ENCODE data around the gene NANOS2. TPM values are rescaled to one million over a fixed set of nuclear protein-coding genes. Genes with fewer than 3 reads are reported as not detected.
A peak's percentile ranks its signal among the peaks of the same experiment; 100 is the strongest.

The NANOS2 gene
- total and polyA plus RNA-seq, 4 donors: not detected

- Histone ChIP-seq H3K4me3 (ENCODE audit: low read depth in 1 of 3, low read length in 3 of 3) (peak overlapping the region in 1 of 3 donors; percentile 29), H3K9ac (ENCODE audit: low read depth in 1 of 2, low read length in 2 of 2) (peak overlapping the region; percentile 85 to 87), H3K27me3 (ENCODE audit: control insufficient read depth in 4 of 4, insufficient read depth in 4 of 4, low read length in 3 of 4) (no peaks in the 10 kb centered on the region), H3K27ac (ENCODE audit: low read depth in 1 of 2, low read length in 2 of 2) (peak overlapping the region; percentile 92 to 96), H3K36me3 (ENCODE audit: control insufficient read depth in 4 of 4, insufficient read depth in 3 of 4, low read depth in 1 of 4, low read length in 3 of 4) (no peaks in the 10 kb centered on the region), H3K4me1 (ENCODE audit: control insufficient read depth in 4 of 4, insufficient read depth in 4 of 4, low read length in 3 of 4) (peaks cover 18 to 74% (median 45%) of the 10 kb centered on the region in 4 donors), H3K9me3 (ENCODE audit: control insufficient read depth in 4 of 4, low read length in 3 of 4) (no peaks in the 10 kb centered on the region)
- TF ChIP-seq FOXA2 (IDR thresholded peaks at IDR 0.05) (peak; percentile 93), FOXA1 (IDR thresholded peaks at IDR 0.05) (peak; percentile 97), GABPA (IDR thresholded peaks at IDR 0.05 in 1 of 2, conservative IDR thresholded peaks at IDR 0.05 in 1 of 2) (peak in 1 of 2 donors; percentile 58), RXRA (IDR thresholded peaks at IDR 0.05) (peak; percentile 77 to 94), NR2F2 (IDR thresholded peaks at IDR 0.05) (no peak), HNF4A (conservative IDR thresholded peaks at IDR 0.05) (peak in 1 of 2 donors; percentile 78), JUND (IDR thresholded peaks at IDR 0.05) (peak in 1 of 2 donors; percentile 89), TAF1 (conservative IDR thresholded peaks at IDR 0.05) (no peak), YY1 (IDR thresholded peaks at IDR 0.05) (peak; percentile 81), EGR1 (IDR thresholded peaks at IDR 0.05; ENCODE audit: low read depth in 2 of 2) (peak; percentile 18 to 87), ATF3 (IDR thresholded peaks at IDR 0.05) (peak; percentile 67), SP1 (IDR thresholded peaks at IDR 0.05) (peak; percentile 85), RAD21 (IDR thresholded peaks at IDR 0.05) (peak; percentile 14 to 57), MAX (IDR thresholded peaks at IDR 0.05) (peak; percentile 91), HNF4G (IDR thresholded peaks at IDR 0.05) (no peak)
- TF ChIP-seq, protein P1, sequence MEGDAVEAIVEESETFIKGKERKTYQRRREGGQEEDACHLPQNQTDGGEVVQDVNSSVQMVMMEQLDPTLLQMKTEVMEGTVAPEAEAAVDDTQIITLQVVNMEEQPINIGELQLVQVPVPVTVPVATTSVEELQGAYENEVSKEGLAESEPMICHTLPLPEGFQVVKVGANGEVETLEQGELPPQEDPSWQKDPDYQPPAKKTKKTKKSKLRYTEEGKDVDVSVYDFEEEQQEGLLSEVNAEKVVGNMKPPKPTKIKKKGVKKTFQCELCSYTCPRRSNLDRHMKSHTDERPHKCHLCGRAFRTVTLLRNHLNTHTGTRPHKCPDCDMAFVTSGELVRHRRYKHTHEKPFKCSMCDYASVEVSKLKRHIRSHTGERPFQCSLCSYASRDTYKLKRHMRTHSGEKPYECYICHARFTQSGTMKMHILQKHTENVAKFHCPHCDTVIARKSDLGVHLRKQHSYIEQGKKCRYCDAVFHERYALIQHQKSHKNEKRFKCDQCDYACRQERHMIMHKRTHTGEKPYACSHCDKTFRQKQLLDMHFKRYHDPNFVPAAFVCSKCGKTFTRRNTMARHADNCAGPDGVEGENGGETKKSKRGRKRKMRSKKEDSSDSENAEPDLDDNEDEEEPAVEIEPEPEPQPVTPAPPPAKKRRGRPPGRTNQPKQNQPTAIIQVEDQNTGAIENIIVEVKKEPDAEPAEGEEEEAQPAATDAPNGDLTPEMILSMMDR (IDR thresholded peaks at IDR 0.05; ENCODE audit: low read depth, low read length, missing input control): no peak
- TF ChIP-seq, protein P2, sequence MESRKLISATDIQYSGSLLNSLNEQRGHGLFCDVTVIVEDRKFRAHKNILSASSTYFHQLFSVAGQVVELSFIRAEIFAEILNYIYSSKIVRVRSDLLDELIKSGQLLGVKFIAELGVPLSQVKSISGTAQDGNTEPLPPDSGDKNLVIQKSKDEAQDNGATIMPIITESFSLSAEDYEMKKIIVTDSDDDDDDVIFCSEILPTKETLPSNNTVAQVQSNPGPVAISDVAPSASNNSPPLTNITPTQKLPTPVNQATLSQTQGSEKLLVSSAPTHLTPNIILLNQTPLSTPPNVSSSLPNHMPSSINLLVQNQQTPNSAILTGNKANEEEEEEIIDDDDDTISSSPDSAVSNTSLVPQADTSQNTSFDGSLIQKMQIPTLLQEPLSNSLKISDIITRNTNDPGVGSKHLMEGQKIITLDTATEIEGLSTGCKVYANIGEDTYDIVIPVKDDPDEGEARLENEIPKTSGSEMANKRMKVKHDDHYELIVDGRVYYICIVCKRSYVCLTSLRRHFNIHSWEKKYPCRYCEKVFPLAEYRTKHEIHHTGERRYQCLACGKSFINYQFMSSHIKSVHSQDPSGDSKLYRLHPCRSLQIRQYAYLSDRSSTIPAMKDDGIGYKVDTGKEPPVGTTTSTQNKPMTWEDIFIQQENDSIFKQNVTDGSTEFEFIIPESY (IDR thresholded peaks at IDR 0.05): peak; percentile 78
- TF ChIP-seq, protein P3, sequence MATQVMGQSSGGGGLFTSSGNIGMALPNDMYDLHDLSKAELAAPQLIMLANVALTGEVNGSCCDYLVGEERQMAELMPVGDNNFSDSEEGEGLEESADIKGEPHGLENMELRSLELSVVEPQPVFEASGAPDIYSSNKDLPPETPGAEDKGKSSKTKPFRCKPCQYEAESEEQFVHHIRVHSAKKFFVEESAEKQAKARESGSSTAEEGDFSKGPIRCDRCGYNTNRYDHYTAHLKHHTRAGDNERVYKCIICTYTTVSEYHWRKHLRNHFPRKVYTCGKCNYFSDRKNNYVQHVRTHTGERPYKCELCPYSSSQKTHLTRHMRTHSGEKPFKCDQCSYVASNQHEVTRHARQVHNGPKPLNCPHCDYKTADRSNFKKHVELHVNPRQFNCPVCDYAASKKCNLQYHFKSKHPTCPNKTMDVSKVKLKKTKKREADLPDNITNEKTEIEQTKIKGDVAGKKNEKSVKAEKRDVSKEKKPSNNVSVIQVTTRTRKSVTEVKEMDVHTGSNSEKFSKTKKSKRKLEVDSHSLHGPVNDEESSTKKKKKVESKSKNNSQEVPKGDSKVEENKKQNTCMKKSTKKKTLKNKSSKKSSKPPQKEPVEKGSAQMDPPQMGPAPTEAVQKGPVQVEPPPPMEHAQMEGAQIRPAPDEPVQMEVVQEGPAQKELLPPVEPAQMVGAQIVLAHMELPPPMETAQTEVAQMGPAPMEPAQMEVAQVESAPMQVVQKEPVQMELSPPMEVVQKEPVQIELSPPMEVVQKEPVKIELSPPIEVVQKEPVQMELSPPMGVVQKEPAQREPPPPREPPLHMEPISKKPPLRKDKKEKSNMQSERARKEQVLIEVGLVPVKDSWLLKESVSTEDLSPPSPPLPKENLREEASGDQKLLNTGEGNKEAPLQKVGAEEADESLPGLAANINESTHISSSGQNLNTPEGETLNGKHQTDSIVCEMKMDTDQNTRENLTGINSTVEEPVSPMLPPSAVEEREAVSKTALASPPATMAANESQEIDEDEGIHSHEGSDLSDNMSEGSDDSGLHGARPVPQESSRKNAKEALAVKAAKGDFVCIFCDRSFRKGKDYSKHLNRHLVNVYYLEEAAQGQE (IDR thresholded peaks at IDR 0.05): peak; percentile 86
- DNase-seq (ENCODE audit: low spot score): no peak
- WGBS: 34% methylated on average over 11 of the region's 11 CpGs
These were observed 36.4 kb downstream of the NANOS2 start for GRCh38 chr19:45878043-45878794.
